Measurements from ENCODE around the gene USP11. TPM values are rescaled to one million over a fixed set of nuclear protein-coding genes. Genes with fewer than 3 reads are reported as not detected.

USP11 gene
- total RNA-seq, 1 experiment from 2014 or later: 153 TPM

- H3K36me3 Mint-ChIP-seq (ENCODE audit: insufficient read depth in 1 of 3, low read depth in 3 of 3): peaks cover 45 to 59% (median 58%) of the 10 kb centered on the region in 3 experiments; a peak in 6 of 7 replicates
- Histone ChIP-seq H3K9ac (ENCODE audit: extremely low read depth, insufficient read length, low read length) (no peak overlapping the region), H3K4me1 (ENCODE audit: insufficient read depth, low read length) (no peaks in the 10 kb centered on the region), H3K18ac (ENCODE audit: insufficient read length, low read depth, low read length) (no peak overlapping the region), H3K79me2 (ENCODE audit: insufficient read depth, low read length) (peaks cover 11% of the 10 kb centered on the region; the same call in 1 of the 2 replicates), H3K23me2 (ENCODE audit: insufficient read length, low read depth, low read length, poor library complexity, severe bottlenecking) (no peaks in the 10 kb centered on the region), H2BK120ac (ENCODE audit: low read depth, low read length, poor library complexity, severe bottlenecking) (no peak overlapping the region), H3K9me3 (ENCODE audit: control insufficient read depth, low read depth, low read length) (no peaks in the 10 kb centered on the region), H3K4ac (ENCODE audit: low read depth, low read length) (no peak overlapping the region), H3K27ac (ENCODE audit: insufficient read length, low read depth, low read length) (no peak overlapping the region), H4K20me1 (ENCODE audit: control insufficient read depth, insufficient read depth, insufficient read length) (no peaks in the 10 kb centered on the region), H2BK20ac (ENCODE audit: low read depth, low read length, poor library complexity, severe bottlenecking) (no peak overlapping the region), H3T11ph (ENCODE audit: low read length) (no peak overlapping the region), H3K79me1 (ENCODE audit: insufficient read depth, low read depth, low read length, poor library complexity, severe bottlenecking) (peaks cover 2% of the 10 kb centered on the region), H4K8ac (replicated peaks; ENCODE audit: insufficient read length, low read depth, low read length) (no peak overlapping the region), H3K27me3 (ENCODE audit: insufficient read depth, low read length) (no peaks in the 10 kb centered on the region), H2BK15ac (ENCODE audit: low read depth, low read length) (no peak overlapping the region), H2AFZ (ENCODE audit: low read length) (no peak overlapping the region), H4K91ac (ENCODE audit: insufficient read length, low read depth, low read length) (no peak overlapping the region), H3K56ac (ENCODE audit: insufficient read length, low read depth, low read length) (no peak overlapping the region), H3K14ac (ENCODE audit: insufficient read depth, low read length) (no peak overlapping the region), H2BK12ac (ENCODE audit: insufficient read length, low read depth, low read length) (no peak overlapping the region), H4K5ac (ENCODE audit: insufficient read length, low read depth, low read length) (no peak overlapping the region), H3K4me2 (ENCODE audit: insufficient read depth, insufficient read length, low read length) (no peak overlapping the region), H2AK5ac (ENCODE audit: insufficient read length, low read length) (no peak overlapping the region), H3K23ac (ENCODE audit: insufficient read length, low read depth, low read length) (no peak overlapping the region), H2BK5ac (ENCODE audit: insufficient read length, low read length) (no peak overlapping the region)
- no peaks in the 10 kb centered on the region; a peak in 1 of 5 replicates for H3K9me3 Mint-ChIP-seq
- DNase-seq: no peak
- peaks cover 1% of the 10 kb centered on the region; the same call in 1 of the 2 replicates for H3K27me3 Mint-ChIP-seq (ENCODE audit: low read depth)
- H3K4me3 Mint-ChIP-seq: no peak overlapping the region
- no peak overlapping the region for H3K27ac Mint-ChIP-seq
- no CpG with 5 or more reads among the region's 12 CpGs for WGBS (ENCODE audit: extremely low coverage, insufficient read length, low lambda C conversion rate)
- H3K4me1 Mint-ChIP-seq: peaks cover 5 to 11% of the 10 kb centered on the region in 2 experiments
- TF ChIP-seq CTCF (conservative IDR thresholded peaks at IDR 0.05): no peak
These were observed 7.2 kb downstream of the USP11 start for GRCh38 chrX:47239898-47240545.
